ENCODE measurements around the gene ENPP5.

The ENPP5 gene

DNA sequence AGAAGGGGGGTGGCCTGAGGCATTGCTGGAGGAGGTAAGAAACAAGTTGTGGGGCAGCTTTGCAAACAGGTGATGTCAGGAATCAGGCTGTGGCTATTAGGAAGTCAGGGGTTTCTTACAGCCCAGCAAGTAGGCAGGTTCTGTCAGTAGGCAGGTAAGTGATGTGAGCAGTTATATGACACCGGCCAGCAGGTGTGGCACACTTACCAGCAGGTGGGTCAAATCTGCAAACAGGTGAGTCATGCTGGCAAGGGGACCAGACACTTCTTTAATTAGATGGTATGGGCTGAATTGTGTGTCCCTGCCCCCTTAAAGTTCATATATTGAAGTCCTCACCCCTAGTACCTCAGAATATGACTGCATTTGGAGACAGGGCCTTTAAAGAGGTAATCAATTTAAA, 57.4 kb downstream of the ENPP5 start:
- DNase-seq (ENCODE audit: low read depth in 1 of 2, low spot score in 1 of 2): no peak

Data from activated T-helper 1 cell treated with anti-CD3 and anti-CD28 coated beads, Interleukin-2, amount 50 U/mL, for 16 hours (primary cell).